NCI-H187 treated with DMSO at 0.1 percent for 48 hours (cell line): ENCODE data around the gene CASQ1.

Experiments
- DNase-seq: peaks from one replicate; lab custom pipeline; 2025; lab: John Stamatoyannopoulos, UW

The CASQ1 gene

GRCh38 chr1:160189649-160190625 lies at the start of gene CASQ1:
CASQ1 (plus strand) TSS chr1:160190575; CDS start chr1:160190752, 177 bp downstream.
- DNase-seq: no peak

- DNase-seq: no peak
Observed at GRCh38 chr1:160143695-160144094, 46.7 kb upstream of the CASQ1 start.

- DNase-seq: no peak
Observed at GRCh38 chr1:160144921-160145320, 45.5 kb upstream of the CASQ1 start.

GRCh38 chr1:160146107-160146506 lies 44.3 kb upstream of the CASQ1 start:
- DNase-seq: no peak

- DNase-seq: no peak
Observed at GRCh38 chr1:160148121-160148520, 42.3 kb upstream of the CASQ1 start.

- no peak for DNase-seq
Observed at GRCh38 chr1:160149233-160149632, 41.1 kb upstream of the CASQ1 start.

- DNase-seq: no peak
Observed at GRCh38 chr1:160149716-160150115, 40.7 kb upstream of the CASQ1 start.

- no peak for DNase-seq
Observed at GRCh38 chr1:160151303-160151702, 39.1 kb upstream of the CASQ1 start, which contains the start of gene ATP1A4. ATP1A4 (plus strand) TSS chr1:160151603; CDS start chr1:160152041, 438 bp downstream.

GRCh38 chr1:160154790-160155189 lies 35.6 kb upstream of the CASQ1 start:
- no peak for DNase-seq

GRCh38 chr1:160156361-160156760 lies 34.0 kb upstream of the CASQ1 start:
- no peak for DNase-seq

GRCh38 chr1:160157174-160157573 lies 33.2 kb upstream of the CASQ1 start:
- no peak for DNase-seq

- no peak for DNase-seq
Observed at GRCh38 chr1:160158031-160158430, 32.3 kb upstream of the CASQ1 start.

- no peak for DNase-seq
Observed at GRCh38 chr1:160158534-160158933, 31.8 kb upstream of the CASQ1 start.

GRCh38 chr1:160159846-160160245 lies 30.5 kb upstream of the CASQ1 start:
- no peak for DNase-seq

GRCh38 chr1:160161965-160162705 lies 28.2 kb upstream of the CASQ1 start:
- DNase-seq: no peak

- DNase-seq: no peak
Observed at GRCh38 chr1:160162931-160163330, 27.4 kb upstream of the CASQ1 start.

- DNase-seq: no peak
Observed at GRCh38 chr1:160163615-160164014, 26.8 kb upstream of the CASQ1 start.

GRCh38 chr1:160164121-160164520 lies 26.3 kb upstream of the CASQ1 start:
- DNase-seq: no peak

- DNase-seq: no peak
Observed at GRCh38 chr1:160166166-160166868, 24.1 kb upstream of the CASQ1 start.

- no peak for DNase-seq
Observed at GRCh38 chr1:160167056-160167455, 23.3 kb upstream of the CASQ1 start.

GRCh38 chr1:160167580-160167979 lies 22.8 kb upstream of the CASQ1 start:
- DNase-seq: no peak

- no peak for DNase-seq
Observed at GRCh38 chr1:160168016-160168415, 22.4 kb upstream of the CASQ1 start.
